Fibroblast of skin of right biceps (primary cell): ENCODE results near the gene DHRS7B.
A peak's percentile ranks its signal among the peaks of the same experiment; 100 is the strongest.
"Not testable (repeated sequence)": the region's sequence is repeated elsewhere in the genome, so short reads cannot be mapped to it uniquely, and the experiment has no call there.

Experiments
- DNase-seq: peaks from one replicate; pipeline ENCODE4 v3.0.0-alpha.2; 2013

DHRS7B gene

GRCh38 chr17:21212826-21213637 is 86.3 kb downstream of the DHRS7B start:
- no peak for DNase-seq

GRCh38 chr17:21213638-21214014 is 86.9 kb downstream of the DHRS7B start:
- DNase-seq: no peak

GRCh38 chr17:21214015-21214776 is 87.4 kb downstream of the DHRS7B start, which contains the start of gene TMEM11:
TMEM11 (minus strand) TSS chr17:21214161; CDS start chr17:21214152, 9 bp downstream.
- peak; percentile 95 for DNase-seq

GRCh38 chr17:21214777-21215541 is 88.2 kb downstream of the DHRS7B start:
- peak; percentile 23 for DNase-seq

GRCh38 chr17:21215935-21216334 is 89.2 kb downstream of the DHRS7B start:
- no peak for DNase-seq

GRCh38 chr17:21217346-21217745 is 90.6 kb downstream of the DHRS7B start:
- no peak for DNase-seq

- DNase-seq: no peak
Observed at GRCh38 chr17:21218101-21218500, 91.3 kb downstream of the DHRS7B start.

- no peak for DNase-seq
Observed at GRCh38 chr17:21218831-21219380, 92.1 kb downstream of the DHRS7B start.

- DNase-seq: no peak
Observed at GRCh38 chr17:21223086-21223485, 96.3 kb downstream of the DHRS7B start.

GRCh38 chr17:21227277-21227676 is 100.5 kb downstream of the DHRS7B start:
- not testable (repeated sequence) for DNase-seq

- no peak for DNase-seq
Observed at GRCh38 chr17:21228111-21228510, 101.3 kb downstream of the DHRS7B start.

GRCh38 chr17:21228845-21229244 is 102.1 kb downstream of the DHRS7B start:
- no peak for DNase-seq

GRCh38 chr17:21231533-21231932 is 104.8 kb downstream of the DHRS7B start:
- no peak for DNase-seq

GRCh38 chr17:21232033-21232749 is 105.4 kb downstream of the DHRS7B start:
- no peak for DNase-seq

- no peak for DNase-seq
Observed at GRCh38 chr17:21233581-21234347, 107.0 kb downstream of the DHRS7B start.

- no peak for DNase-seq
Observed at GRCh38 chr17:21235921-21236320, 109.2 kb downstream of the DHRS7B start.

- peak; percentile 26 for DNase-seq
Observed at GRCh38 chr17:21239680-21240368, 113.1 kb downstream of the DHRS7B start.

- DNase-seq: no peak
Observed at GRCh38 chr17:21240369-21241055, 113.7 kb downstream of the DHRS7B start.
